Natural killer cell treated with Interleukin-12 subunit alpha and Interleukin-12 subunit beta and Interleukin-15 and Interleukin-18, amount 100 ng/mL, for 72 hours (primary cell): Measurements from ENCODE around the gene COL9A1. TPM values are rescaled to one million over a fixed set of nuclear protein-coding genes. Genes with fewer than 3 reads are reported as not detected.
"Not testable (repeated sequence)": the region's sequence is repeated elsewhere in the genome, so short reads cannot be mapped to it uniquely, and the experiment has no call there.

Experiments used
- ATAC-seq, 2 donors: fragments of 150-1000 bp; cut with Tn5 transposase in 1 of 2; sonication (Bioruptor Pico), chemical (Tn5 transposase) in 1 of 2; 2 replicates each; pipeline ENCODE4 v1.10.0; 2021
- DNase-seq: peaks from one replicate; pipeline ENCODE4 v3.0.0; 2022; ENCODE audit warnings: low spot score
- H3K27ac Mint-ChIP-seq, 2 donors: 1 replicate in 1 of 2; 2 replicates in 1 of 2; pipeline ENCODE4 v1.8.0; 2022; ENCODE audit warnings: mixed read lengths in 2 of 2, mild to moderate bottlenecking in 1 of 2, moderate library complexity in 1 of 2
- H3K27me3 Mint-ChIP-seq, 2 donors: 1 replicate in 1 of 2; 2 replicates in 1 of 2; pipeline ENCODE4 v1.8.0; 2022; ENCODE audit warnings: mixed read lengths in 2 of 2
- H3K36me3 Mint-ChIP-seq: one replicate; pipeline ENCODE4 v1.8.0; 2022; ENCODE audit warnings: mixed read lengths
- H3K4me1 Mint-ChIP-seq, 2 donors: 1 replicate in 1 of 2; 2 replicates in 1 of 2; pipeline ENCODE4 v1.8.0; 2022; ENCODE audit warnings: low read depth in 2 of 2, mixed read lengths in 2 of 2, mild to moderate bottlenecking in 1 of 2
- H3K4me3 Mint-ChIP-seq: one replicate; pipeline ENCODE4 v1.8.0; 2022; ENCODE audit warnings: mixed read lengths
- H3K9me3 Mint-ChIP-seq: 2 replicates; pipeline ENCODE4 v1.8.0; 2022; ENCODE audit warnings: mixed read lengths
- total RNA-seq, 2 donors: library from RNA; stranded (reverse); gene quantifications; one replicate each; pipeline ENCODE4 v1.2.3, GENCODE V29; 2022

Gene COL9A1
- total RNA-seq, 2 donors from 2014 or later = not detected

GRCh38 chr6:70310063-70310694, 7.3 kb upstream of the COL9A1 start:
- H3K27me3 Mint-ChIP-seq = peaks cover 17 to 31% of the 10 kb centered on the region in 2 donors
- no peaks in the 10 kb centered on the region for H3K9me3 Mint-ChIP-seq
- no peaks in the 10 kb centered on the region for H3K36me3 Mint-ChIP-seq
- peaks cover 0 to 4% of the 10 kb centered on the region in 2 donors for H3K4me1 Mint-ChIP-seq
- ATAC-seq (no peak), DNase-seq (no peak)
- no peak overlapping the region for H3K27ac Mint-ChIP-seq
- no peak overlapping the region for H3K4me3 Mint-ChIP-seq

GRCh38 chr6:70309243-70309642, 6.4 kb upstream of the COL9A1 start:
- no peaks in the 10 kb centered on the region for H3K9me3 Mint-ChIP-seq
- H3K27me3 Mint-ChIP-seq = peaks cover 21 to 31% of the 10 kb centered on the region in 2 donors
- ATAC-seq (no peak), DNase-seq (no peak)
- H3K4me1 Mint-ChIP-seq = peaks cover 0 to 4% of the 10 kb centered on the region in 2 donors
- no peak overlapping the region for H3K27ac Mint-ChIP-seq
- no peak overlapping the region for H3K4me3 Mint-ChIP-seq
- no peaks in the 10 kb centered on the region for H3K36me3 Mint-ChIP-seq

GRCh38 chr6:70308142-70308541, 5.3 kb upstream of the COL9A1 start:
- H3K4me3 Mint-ChIP-seq = not testable (repeated sequence)

GRCh38 chr6:70307008-70307407, 4.1 kb upstream of the COL9A1 start:
- Mint-ChIP-seq H3K27me3 (peaks cover 19 to 33% of the 10 kb centered on the region in 2 donors), H3K4me1 (no peaks in the 10 kb centered on the region), H3K36me3 (no peaks in the 10 kb centered on the region), H3K27ac (no peak overlapping the region), H3K9me3 (no peaks in the 10 kb centered on the region), H3K4me3 (no peak overlapping the region)
- DNase-seq = no peak
- no peak for ATAC-seq

More at GRCh38 chr6:70308142-70308541, 5.3 kb upstream of the COL9A1 start:
- peaks cover 17 to 31% of the 10 kb centered on the region in 2 donors for H3K27me3 Mint-ChIP-seq
- not testable (repeated sequence) for H3K4me1 Mint-ChIP-seq, ATAC-seq, H3K36me3 Mint-ChIP-seq, DNase-seq, H3K27ac Mint-ChIP-seq, H3K9me3 Mint-ChIP-seq

GRCh38 chr6:70304616-70305015, 1.7 kb upstream of the COL9A1 start:
- Mint-ChIP-seq H3K27ac (no peak overlapping the region), H3K27me3 (peaks cover 15 to 22% of the 10 kb centered on the region in 2 donors)
- no peak for ATAC-seq

GRCh38 chr6:70299456-70299855, 3.4 kb downstream of the COL9A1 start:
- no peaks in the 10 kb centered on the region for H3K4me1 Mint-ChIP-seq
- peaks cover 3 to 16% of the 10 kb centered on the region in 2 donors for H3K27me3 Mint-ChIP-seq
- H3K4me3 Mint-ChIP-seq = no peak overlapping the region
- H3K27ac Mint-ChIP-seq = no peak overlapping the region
- H3K36me3 Mint-ChIP-seq = no peaks in the 10 kb centered on the region
- DNase-seq = no peak
- H3K9me3 Mint-ChIP-seq = no peaks in the 10 kb centered on the region
- no peak for ATAC-seq

More at GRCh38 chr6:70304616-70305015, 1.7 kb upstream of the COL9A1 start:
- Mint-ChIP-seq H3K4me1 (no peaks in the 10 kb centered on the region), H3K4me3 (no peak overlapping the region), H3K9me3 (no peaks in the 10 kb centered on the region), H3K36me3 (no peaks in the 10 kb centered on the region)
- DNase-seq = no peak

GRCh38 chr6:70298068-70298467, 4.8 kb downstream of the COL9A1 start:
- Mint-ChIP-seq H3K36me3 (no peaks in the 10 kb centered on the region), H3K9me3 (no peaks in the 10 kb centered on the region), H3K4me1 (no peaks in the 10 kb centered on the region), H3K4me3 (no peak overlapping the region), H3K27me3 (peaks cover 2 to 16% of the 10 kb centered on the region in 2 donors), H3K27ac (no peak overlapping the region)
- DNase-seq = no peak
- no peak for ATAC-seq

GRCh38 chr6:70292193-70292592, 10.7 kb downstream of the COL9A1 start:
- DNase-seq (no peak), ATAC-seq (no peak)
- no peaks in the 10 kb centered on the region for H3K4me1 Mint-ChIP-seq
- H3K4me3 Mint-ChIP-seq = no peak overlapping the region
- no peaks in the 10 kb centered on the region for H3K9me3 Mint-ChIP-seq
- no peak overlapping the region for H3K27ac Mint-ChIP-seq
- no peaks in the 10 kb centered on the region for H3K36me3 Mint-ChIP-seq
- H3K27me3 Mint-ChIP-seq = no peaks in the 10 kb centered on the region

- H3K4me3 Mint-ChIP-seq = no peak overlapping the region
- no peaks in the 10 kb centered on the region for H3K9me3 Mint-ChIP-seq
- no peak overlapping the region for H3K27ac Mint-ChIP-seq
- DNase-seq (no peak), ATAC-seq (no peak)
- no peaks in the 10 kb centered on the region for H3K4me1 Mint-ChIP-seq
- H3K27me3 Mint-ChIP-seq = peaks cover under 1 to 2% of the 10 kb centered on the region in 2 donors
- H3K36me3 Mint-ChIP-seq = no peaks in the 10 kb centered on the region
Observed at GRCh38 chr6:70289299-70289698, 13.6 kb downstream of the COL9A1 start.

- no peak for DNase-seq
- no peak overlapping the region for H3K27ac Mint-ChIP-seq
- H3K36me3 Mint-ChIP-seq = no peaks in the 10 kb centered on the region
- H3K9me3 Mint-ChIP-seq = no peaks in the 10 kb centered on the region
- no peak for ATAC-seq
- no peak overlapping the region for H3K4me3 Mint-ChIP-seq
- H3K27me3 Mint-ChIP-seq = peaks cover 6 to 9% of the 10 kb centered on the region in 2 donors
- H3K4me1 Mint-ChIP-seq = no peaks in the 10 kb centered on the region
Observed at GRCh38 chr6:70286905-70287304, 16.0 kb downstream of the COL9A1 start.

- Mint-ChIP-seq H3K36me3 (no peaks in the 10 kb centered on the region), H3K4me3 (no peak overlapping the region), H3K27me3 (peaks cover 9 to 12% of the 10 kb centered on the region in 2 donors), H3K9me3 (no peaks in the 10 kb centered on the region), H3K4me1 (no peaks in the 10 kb centered on the region), H3K27ac (no peak overlapping the region)
- ATAC-seq (no peak), DNase-seq (no peak)
Observed at GRCh38 chr6:70285201-70285600, 17.7 kb downstream of the COL9A1 start.

GRCh38 chr6:70282919-70283461, 19.9 kb downstream of the COL9A1 start:
- Mint-ChIP-seq H3K27ac (no peak overlapping the region), H3K4me3 (no peak overlapping the region), H3K27me3 (peaks cover 12 to 17% of the 10 kb centered on the region in 2 donors), H3K4me1 (no peaks in the 10 kb centered on the region), H3K36me3 (no peaks in the 10 kb centered on the region), H3K9me3 (no peaks in the 10 kb centered on the region)
- no peak for DNase-seq
- no peak for ATAC-seq

GRCh38 chr6:70282312-70282918, 20.5 kb downstream of the COL9A1 start:
- DNase-seq = no peak
- no peaks in the 10 kb centered on the region for H3K36me3 Mint-ChIP-seq
- ATAC-seq = no peak
- no peaks in the 10 kb centered on the region for H3K4me1 Mint-ChIP-seq
- H3K27ac Mint-ChIP-seq = no peak overlapping the region
- no peak overlapping the region for H3K4me3 Mint-ChIP-seq
- H3K27me3 Mint-ChIP-seq = peaks cover 12 to 17% of the 10 kb centered on the region in 2 donors
- H3K9me3 Mint-ChIP-seq = no peaks in the 10 kb centered on the region

- H3K4me1 Mint-ChIP-seq = no peaks in the 10 kb centered on the region
- DNase-seq (no peak), ATAC-seq (no peak)
- H3K9me3 Mint-ChIP-seq = no peaks in the 10 kb centered on the region
- no peaks in the 10 kb centered on the region for H3K36me3 Mint-ChIP-seq
- no peak overlapping the region for H3K4me3 Mint-ChIP-seq
- H3K27me3 Mint-ChIP-seq = peaks cover 12 to 17% of the 10 kb centered on the region in 2 donors
- H3K27ac Mint-ChIP-seq = no peak overlapping the region
Observed at GRCh38 chr6:70281923-70282311, 21.0 kb downstream of the COL9A1 start.
